Right atrium auricular region (tissue), 2 donors: Measurements from ENCODE around the gene B3GNT5. TPM values are rescaled to one million over a fixed set of nuclear protein-coding genes. Genes with fewer than 3 reads are reported as not detected.

Source experiments
- DNase-seq: peaks from one replicate; pipeline ENCODE4 v3.0.0-alpha.2; 2019; ENCODE audit warnings: low spot score
- H3K27ac ChIP-seq, 2 donors: fragments of 200-600 bp; sonication (generic); 1 replicate in 1 of 2; 2 replicates in 1 of 2; pipeline ENCODE4 v1.5.1; 2016 to 2019
- H3K27me3 ChIP-seq, 2 donors: fragments of 200-600 bp; sonication (generic); one replicate each; pipeline versions ENCODE4 v1.5.1 to v1.6.0; 2017 to 2019
- H3K36me3 ChIP-seq: fragments of 200-600 bp; sonication (generic); one replicate; pipeline ENCODE4 v1.5.1; 2016
- H3K4me1 ChIP-seq, 2 donors: fragments of 200-600 bp; sonication (generic); one replicate each; pipeline versions ENCODE4 v1.5.1 to v1.6.0; 2017 to 2019
- H3K4me3 ChIP-seq, 2 donors: fragments of 200-600 bp; sonication (generic); 1 replicate in 1 of 2; 2 replicates in 1 of 2; pipeline ENCODE4 v1.5.1; 2017 to 2019; ENCODE audit warnings: mild to moderate bottlenecking in 1 of 2, moderate library complexity in 1 of 2
- H3K9me3 ChIP-seq, 2 donors: fragments of 200-600 bp; sonication (generic); one replicate each; pipeline ENCODE4 v1.5.1; 2019
- total RNA-seq, 2 donors: library from RNA; depleted of rRNA; stranded (reverse); fragments of >200 nt; gene quantifications; one replicate each; pipeline ENCODE4 v1.1.0, GENCODE V29; 2016
- TF ChIP-seq, protein P1 (sequence below), 2 donors: fragments of 200-600 bp; sonication (generic); IDR thresholded peaks; one replicate each; pipeline ENCODE4 v1.5.1; 2019; ENCODE audit warnings: antibody characterized with exemption in 2 of 2

B3GNT5 gene
- total RNA-seq, 2 donors from 2014 or later, result 1.7 to 2.0 TPM

DNA sequence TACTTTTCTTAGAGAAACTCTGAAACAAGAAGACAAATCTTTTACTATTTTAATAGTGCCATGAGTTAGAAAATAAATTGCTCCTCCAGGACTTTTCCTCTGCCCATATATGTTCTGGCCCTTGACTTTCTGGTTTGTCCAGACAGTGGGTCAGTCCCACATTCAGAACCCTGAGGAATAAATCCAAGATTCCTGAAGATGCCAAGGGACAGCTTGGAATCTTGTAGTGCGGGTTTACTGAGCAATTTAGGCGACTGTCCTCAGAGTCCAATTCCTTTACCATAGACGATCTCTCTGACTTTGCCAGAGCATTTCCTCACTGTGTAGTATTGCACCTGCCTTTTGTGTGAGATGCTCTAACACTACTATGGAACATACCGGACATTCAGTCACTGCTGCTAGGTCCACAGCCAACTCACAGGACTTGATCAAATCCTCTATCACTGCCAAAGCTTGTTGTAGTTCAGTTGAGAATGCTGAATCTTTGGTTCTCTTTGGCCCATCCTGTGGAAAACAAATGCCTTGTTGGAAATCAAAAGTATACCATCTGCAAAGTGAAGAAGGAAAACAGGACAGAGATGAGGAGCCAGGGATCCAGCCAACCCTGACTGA, 37.4 kb upstream of the B3GNT5 start:
- TF ChIP-seq, protein P1, sequence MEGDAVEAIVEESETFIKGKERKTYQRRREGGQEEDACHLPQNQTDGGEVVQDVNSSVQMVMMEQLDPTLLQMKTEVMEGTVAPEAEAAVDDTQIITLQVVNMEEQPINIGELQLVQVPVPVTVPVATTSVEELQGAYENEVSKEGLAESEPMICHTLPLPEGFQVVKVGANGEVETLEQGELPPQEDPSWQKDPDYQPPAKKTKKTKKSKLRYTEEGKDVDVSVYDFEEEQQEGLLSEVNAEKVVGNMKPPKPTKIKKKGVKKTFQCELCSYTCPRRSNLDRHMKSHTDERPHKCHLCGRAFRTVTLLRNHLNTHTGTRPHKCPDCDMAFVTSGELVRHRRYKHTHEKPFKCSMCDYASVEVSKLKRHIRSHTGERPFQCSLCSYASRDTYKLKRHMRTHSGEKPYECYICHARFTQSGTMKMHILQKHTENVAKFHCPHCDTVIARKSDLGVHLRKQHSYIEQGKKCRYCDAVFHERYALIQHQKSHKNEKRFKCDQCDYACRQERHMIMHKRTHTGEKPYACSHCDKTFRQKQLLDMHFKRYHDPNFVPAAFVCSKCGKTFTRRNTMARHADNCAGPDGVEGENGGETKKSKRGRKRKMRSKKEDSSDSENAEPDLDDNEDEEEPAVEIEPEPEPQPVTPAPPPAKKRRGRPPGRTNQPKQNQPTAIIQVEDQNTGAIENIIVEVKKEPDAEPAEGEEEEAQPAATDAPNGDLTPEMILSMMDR (IDR thresholded peaks at IDR 0.05), result no peak
- H3K27me3 ChIP-seq, result no peaks in the 10 kb centered on the region
- no peak overlapping the region for H3K4me3 ChIP-seq
- no peaks in the 10 kb centered on the region for H3K36me3 ChIP-seq
- DNase-seq, result no peak
- H3K27ac ChIP-seq, result no peak overlapping the region
- H3K9me3 ChIP-seq, result no peaks in the 10 kb centered on the region
- H3K4me1 ChIP-seq, result peaks cover 0 to 8% of the 10 kb centered on the region in 2 donors

DNA sequence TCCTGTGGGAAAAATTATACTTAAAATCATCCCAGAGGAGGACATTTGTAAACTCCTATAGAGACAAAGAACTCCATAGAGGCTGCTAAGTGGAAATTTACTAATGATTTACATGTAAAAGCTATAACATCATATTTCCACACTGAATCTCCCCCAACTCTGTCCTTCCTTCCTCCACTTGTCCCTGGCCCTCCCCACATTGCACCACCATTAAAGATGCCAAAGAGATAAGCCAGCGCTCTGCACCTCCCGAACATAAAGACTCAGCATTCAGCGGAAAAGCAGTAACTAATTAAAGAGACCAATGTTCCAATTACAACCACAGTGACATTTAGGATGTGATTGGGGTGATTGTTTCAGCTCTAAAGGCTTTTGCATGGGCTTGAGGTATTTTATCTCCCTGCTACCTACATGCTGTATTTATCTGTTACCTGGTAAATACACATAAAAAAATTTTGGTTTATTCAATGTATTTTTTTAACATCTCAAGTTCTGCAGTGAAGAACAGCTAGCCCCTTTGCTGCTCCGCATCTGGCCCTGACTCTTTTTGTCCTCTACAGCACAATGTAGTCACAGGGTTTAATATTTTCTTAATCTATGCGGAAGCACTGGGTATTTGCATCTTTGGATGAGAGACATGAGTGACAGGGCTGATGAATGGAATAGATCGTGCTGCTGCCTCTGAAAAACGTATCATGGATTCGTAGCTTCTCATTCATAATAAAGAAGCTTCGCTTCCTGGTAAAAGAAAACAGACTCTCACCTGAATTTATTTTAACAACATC, 35.3 kb upstream of the B3GNT5 start:
- no peaks in the 10 kb centered on the region for H3K27me3 ChIP-seq
- TF ChIP-seq, protein P1 (IDR thresholded peaks at IDR 0.05), result no peak

DNA sequence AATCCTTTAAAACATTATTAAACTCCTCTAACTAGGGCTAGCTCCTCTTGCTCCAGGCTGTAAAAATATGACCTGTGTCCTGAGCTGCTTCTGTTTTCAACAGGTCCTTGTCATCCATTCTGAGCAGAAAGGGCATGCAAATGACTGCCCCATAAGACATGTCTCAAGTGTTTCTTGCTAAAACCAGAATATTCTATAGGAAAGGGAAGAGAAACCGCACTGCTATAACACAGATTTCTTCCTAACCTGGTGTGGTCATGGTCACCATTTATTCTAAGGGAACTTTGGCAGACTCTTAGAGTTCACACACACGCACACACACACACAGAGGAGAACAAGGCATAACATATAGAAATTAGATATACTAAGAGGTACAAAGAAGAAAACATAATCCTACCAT, 34.2 kb upstream of the B3GNT5 start:
- H3K36me3 ChIP-seq, result no peaks in the 10 kb centered on the region
- DNase-seq, result no peak
- no peak overlapping the region for H3K4me3 ChIP-seq
- H3K9me3 ChIP-seq, result no peaks in the 10 kb centered on the region
- no peaks in the 10 kb centered on the region for H3K27me3 ChIP-seq
- TF ChIP-seq, protein P1 (IDR thresholded peaks at IDR 0.05), result no peak
- no peak overlapping the region for H3K27ac ChIP-seq
- H3K4me1 ChIP-seq, result no peaks in the 10 kb centered on the region

More for the DNA sequence above, 35.3 kb upstream of the B3GNT5 start:
- H3K4me1 ChIP-seq, result no peaks in the 10 kb centered on the region
- H3K27ac ChIP-seq, result no peak overlapping the region
- no peaks in the 10 kb centered on the region for H3K9me3 ChIP-seq
- no peaks in the 10 kb centered on the region for H3K36me3 ChIP-seq
- no peak overlapping the region for H3K4me3 ChIP-seq
- no peak for DNase-seq

DNA sequence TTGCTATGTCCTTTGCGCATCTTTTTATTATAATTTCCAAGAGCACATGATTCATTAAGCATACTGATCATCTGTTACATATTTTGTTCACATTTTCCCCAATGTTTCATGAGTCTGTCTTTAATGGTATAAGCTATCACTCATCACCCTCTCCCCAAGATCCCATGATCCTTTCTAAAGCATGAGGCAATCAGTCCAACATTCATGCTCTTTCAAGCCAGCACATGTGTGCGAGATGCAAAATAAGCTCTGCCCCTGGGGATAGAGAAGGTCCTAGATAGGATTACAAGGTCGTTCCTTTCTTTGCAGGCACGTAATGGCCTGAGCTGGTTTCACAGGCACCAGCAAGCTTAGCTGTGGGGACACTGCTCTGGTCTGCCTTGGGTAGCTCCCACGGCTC, 32.2 kb upstream of the B3GNT5 start:
- Histone ChIP-seq H3K4me1 (no peaks in the 10 kb centered on the region), H3K36me3 (no peaks in the 10 kb centered on the region), H3K27ac (no peak overlapping the region), H3K9me3 (no peaks in the 10 kb centered on the region), H3K4me3 (no peak overlapping the region), H3K27me3 (no peaks in the 10 kb centered on the region)
- no peak for DNase-seq
- TF ChIP-seq, protein P1 (IDR thresholded peaks at IDR 0.05), result no peak

DNA sequence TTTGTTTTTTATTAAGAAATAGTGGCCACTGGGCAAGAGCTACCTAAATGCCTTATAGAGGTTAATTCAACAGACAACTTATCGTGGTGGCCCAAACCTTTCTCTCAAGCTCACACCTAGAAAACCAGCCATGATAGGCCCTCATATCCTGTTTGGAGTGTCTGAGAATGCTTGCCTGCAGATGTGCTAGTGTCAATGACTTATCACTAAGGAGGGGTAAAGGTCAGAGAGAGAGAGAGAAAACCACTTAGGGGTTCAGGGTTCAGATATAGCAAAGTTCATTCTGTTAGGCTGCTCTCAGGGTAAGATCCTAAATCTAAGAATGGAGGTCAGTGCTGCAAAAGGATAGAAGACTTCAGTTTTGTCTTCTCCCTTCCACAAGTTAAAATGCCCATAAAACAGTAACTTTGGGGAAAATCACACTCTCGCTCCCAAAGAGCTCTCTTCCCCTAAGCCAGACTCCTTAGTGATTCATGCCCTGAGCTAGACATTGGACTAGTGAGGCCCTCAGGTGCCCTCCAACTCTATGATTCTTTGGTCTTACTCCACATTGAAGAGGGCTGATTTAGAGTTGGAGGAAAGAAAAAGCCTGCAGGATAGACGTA, 30.3 kb upstream of the B3GNT5 start:
- H3K27me3 ChIP-seq, result no peaks in the 10 kb centered on the region
- H3K27ac ChIP-seq, result no peak overlapping the region
- no peak for DNase-seq
- no peaks in the 10 kb centered on the region for H3K36me3 ChIP-seq
- H3K4me1 ChIP-seq, result no peaks in the 10 kb centered on the region
- no peaks in the 10 kb centered on the region for H3K9me3 ChIP-seq
- H3K4me3 ChIP-seq, result no peak overlapping the region
- TF ChIP-seq, protein P1 (IDR thresholded peaks at IDR 0.05), result no peak
